Erythroblast (primary cell): ENCODE data around the gene PTPN7.
"Not testable (repeated sequence)": the region's sequence is repeated elsewhere in the genome, so short reads cannot be mapped to it uniquely, and the experiment has no call there.

Experiments used
- DNase-seq, 2 experiments: peaks; one replicate each; lab custom pipeline; 2025; lab: John Stamatoyannopoulos, UW
- GATA1 ChIP-seq: IDR thresholded peaks from 2 replicates; pipeline ENCODE4 v1.6.1; 2011; ENCODE audit warnings: low read depth, mild to moderate bottlenecking, control low read depth, low read length, moderate library complexity
- POLR2A ChIP-seq: IDR thresholded peaks from 2 replicates; pipeline ENCODE4 v1.6.1; 2011; ENCODE audit warnings: mild to moderate bottlenecking, low read length

Gene PTPN7

GRCh38 chr1:202156590-202156989, 3.8 kb downstream of the PTPN7 start:
- DNase-seq = no peak
- no peak for TF ChIP-seq GATA1
- TF ChIP-seq POLR2A = no peak

- DNase-seq = peak; percentile 73 to 74
- TF ChIP-seq GATA1 (no peak), POLR2A (no peak)
These were observed 4.9 kb downstream of the PTPN7 start for GRCh38 chr1:202155478-202156021.

GRCh38 chr1:202154766-202155477, 5.5 kb downstream of the PTPN7 start:
- no peak for TF ChIP-seq GATA1
- no peak for TF ChIP-seq POLR2A
- DNase-seq = peak; percentile 63 to 65

GRCh38 chr1:202154148-202154765, 6.1 kb downstream of the PTPN7 start:
- TF ChIP-seq GATA1 = no peak
- DNase-seq = no peak

GRCh38 chr1:202153284-202153683, 7.1 kb downstream of the PTPN7 start:
- no peak for TF ChIP-seq GATA1
- no peak for TF ChIP-seq POLR2A
- no peak for DNase-seq

- TF ChIP-seq GATA1 = no peak
- TF ChIP-seq POLR2A = no peak
- DNase-seq = no peak
These were observed 8.0 kb downstream of the PTPN7 start for GRCh38 chr1:202152399-202152798.

- TF ChIP-seq GATA1 = no peak
- TF ChIP-seq POLR2A = no peak
These were observed 9.4 kb downstream of the PTPN7 start for GRCh38 chr1:202151045-202151444.

GRCh38 chr1:202150602-202151001, 9.8 kb downstream of the PTPN7 start:
- TF ChIP-seq POLR2A (no peak), GATA1 (no peak)
- no peak for DNase-seq

More at GRCh38 chr1:202151045-202151444, 9.4 kb downstream of the PTPN7 start:
- DNase-seq = no peak

GRCh38 chr1:202150187-202150586, 10.2 kb downstream of the PTPN7 start:
- no peak for TF ChIP-seq POLR2A
- no peak for DNase-seq

- DNase-seq = no peak
- TF ChIP-seq POLR2A (no peak), GATA1 (no peak)
These were observed 10.8 kb downstream of the PTPN7 start for GRCh38 chr1:202149566-202149965.

GRCh38 chr1:202148391-202148790, 12.0 kb downstream of the PTPN7 start:
- TF ChIP-seq POLR2A (no peak), GATA1 (no peak)
- DNase-seq = no peak

GRCh38 chr1:202146993-202147392, 13.4 kb downstream of the PTPN7 start:
- DNase-seq = no peak
- TF ChIP-seq GATA1 = no peak
- peak; percentile 37 for TF ChIP-seq POLR2A

GRCh38 chr1:202146279-202146678, 14.1 kb downstream of the PTPN7 start:
- DNase-seq = no peak
- TF ChIP-seq GATA1 (no peak), POLR2A (no peak)

GRCh38 chr1:202145744-202146140, 14.7 kb downstream of the PTPN7 start:
- not testable (repeated sequence) for DNase-seq
- peak; percentile 4 for TF ChIP-seq POLR2A
